Right atrium auricular region (tissue), 2 donors: Measurements from ENCODE around the gene ZNF582. TPM values are rescaled to one million over a fixed set of nuclear protein-coding genes. Genes with fewer than 3 reads are reported as not detected.

Experiments used
- DNase-seq: peaks from one replicate; pipeline ENCODE4 v3.0.0-alpha.2; 2019; ENCODE audit warnings: low spot score
- H3K27ac ChIP-seq, 2 donors: fragments of 200-600 bp; sonication (generic); 1 replicate in 1 of 2; 2 replicates in 1 of 2; pipeline ENCODE4 v1.5.1; 2016 to 2019
- H3K27me3 ChIP-seq, 2 donors: fragments of 200-600 bp; sonication (generic); one replicate each; pipeline versions ENCODE4 v1.5.1 to v1.6.0; 2017 to 2019
- H3K36me3 ChIP-seq: fragments of 200-600 bp; sonication (generic); one replicate; pipeline ENCODE4 v1.5.1; 2016
- H3K4me1 ChIP-seq, 2 donors: fragments of 200-600 bp; sonication (generic); one replicate each; pipeline versions ENCODE4 v1.5.1 to v1.6.0; 2017 to 2019
- H3K4me3 ChIP-seq, 2 donors: fragments of 200-600 bp; sonication (generic); 1 replicate in 1 of 2; 2 replicates in 1 of 2; pipeline ENCODE4 v1.5.1; 2017 to 2019; ENCODE audit warnings: mild to moderate bottlenecking in 1 of 2, moderate library complexity in 1 of 2
- H3K9me3 ChIP-seq, 2 donors: fragments of 200-600 bp; sonication (generic); one replicate each; pipeline ENCODE4 v1.5.1; 2019
- total RNA-seq, 2 donors: library from RNA; depleted of rRNA; stranded (reverse); fragments of >200 nt; gene quantifications; one replicate each; pipeline ENCODE4 v1.1.0, GENCODE V29; 2016
- TF ChIP-seq, protein P1 (sequence below), 2 donors: fragments of 200-600 bp; sonication (generic); IDR thresholded peaks; one replicate each; pipeline ENCODE4 v1.5.1; 2019; ENCODE audit warnings: antibody characterized with exemption in 2 of 2

Gene ZNF582
- total RNA-seq, 2 donors from 2014 or later, result 3.9 to 6.2 TPM

DNA sequence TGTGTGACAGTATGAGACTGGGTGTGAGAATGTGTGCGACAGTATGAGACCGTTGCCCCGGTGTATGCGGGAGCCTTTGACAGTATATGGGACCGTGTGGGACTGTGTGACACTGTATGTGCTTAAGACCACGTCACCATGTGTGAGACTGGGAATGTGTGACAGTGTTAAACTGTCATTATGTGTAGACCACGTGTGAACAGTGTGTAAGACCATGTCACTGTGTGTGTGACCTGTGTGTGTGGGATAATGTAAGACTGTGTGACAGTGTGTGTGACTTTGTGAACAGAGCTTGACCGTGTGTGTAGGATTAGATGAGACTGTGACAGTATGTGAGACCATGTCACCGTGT lies 11.3 kb upstream of the ZNF582 start:
- Histone ChIP-seq H3K27ac (peak overlapping the region in 1 of 2 donors; percentile 98), H3K4me3 (peak overlapping the region; percentile 79 to 82), H3K9me3 (peaks cover 0 to 45% of the 10 kb centered on the region in 2 donors), H3K4me1 (peaks cover 0 to 17% of the 10 kb centered on the region in 2 donors), H3K27me3 (no peaks in the 10 kb centered on the region), H3K36me3 (peaks cover 30% of the 10 kb centered on the region)
- TF ChIP-seq, protein P1, sequence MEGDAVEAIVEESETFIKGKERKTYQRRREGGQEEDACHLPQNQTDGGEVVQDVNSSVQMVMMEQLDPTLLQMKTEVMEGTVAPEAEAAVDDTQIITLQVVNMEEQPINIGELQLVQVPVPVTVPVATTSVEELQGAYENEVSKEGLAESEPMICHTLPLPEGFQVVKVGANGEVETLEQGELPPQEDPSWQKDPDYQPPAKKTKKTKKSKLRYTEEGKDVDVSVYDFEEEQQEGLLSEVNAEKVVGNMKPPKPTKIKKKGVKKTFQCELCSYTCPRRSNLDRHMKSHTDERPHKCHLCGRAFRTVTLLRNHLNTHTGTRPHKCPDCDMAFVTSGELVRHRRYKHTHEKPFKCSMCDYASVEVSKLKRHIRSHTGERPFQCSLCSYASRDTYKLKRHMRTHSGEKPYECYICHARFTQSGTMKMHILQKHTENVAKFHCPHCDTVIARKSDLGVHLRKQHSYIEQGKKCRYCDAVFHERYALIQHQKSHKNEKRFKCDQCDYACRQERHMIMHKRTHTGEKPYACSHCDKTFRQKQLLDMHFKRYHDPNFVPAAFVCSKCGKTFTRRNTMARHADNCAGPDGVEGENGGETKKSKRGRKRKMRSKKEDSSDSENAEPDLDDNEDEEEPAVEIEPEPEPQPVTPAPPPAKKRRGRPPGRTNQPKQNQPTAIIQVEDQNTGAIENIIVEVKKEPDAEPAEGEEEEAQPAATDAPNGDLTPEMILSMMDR (IDR thresholded peaks at IDR 0.05), result no peak
- DNase-seq, result no peak

DNA sequence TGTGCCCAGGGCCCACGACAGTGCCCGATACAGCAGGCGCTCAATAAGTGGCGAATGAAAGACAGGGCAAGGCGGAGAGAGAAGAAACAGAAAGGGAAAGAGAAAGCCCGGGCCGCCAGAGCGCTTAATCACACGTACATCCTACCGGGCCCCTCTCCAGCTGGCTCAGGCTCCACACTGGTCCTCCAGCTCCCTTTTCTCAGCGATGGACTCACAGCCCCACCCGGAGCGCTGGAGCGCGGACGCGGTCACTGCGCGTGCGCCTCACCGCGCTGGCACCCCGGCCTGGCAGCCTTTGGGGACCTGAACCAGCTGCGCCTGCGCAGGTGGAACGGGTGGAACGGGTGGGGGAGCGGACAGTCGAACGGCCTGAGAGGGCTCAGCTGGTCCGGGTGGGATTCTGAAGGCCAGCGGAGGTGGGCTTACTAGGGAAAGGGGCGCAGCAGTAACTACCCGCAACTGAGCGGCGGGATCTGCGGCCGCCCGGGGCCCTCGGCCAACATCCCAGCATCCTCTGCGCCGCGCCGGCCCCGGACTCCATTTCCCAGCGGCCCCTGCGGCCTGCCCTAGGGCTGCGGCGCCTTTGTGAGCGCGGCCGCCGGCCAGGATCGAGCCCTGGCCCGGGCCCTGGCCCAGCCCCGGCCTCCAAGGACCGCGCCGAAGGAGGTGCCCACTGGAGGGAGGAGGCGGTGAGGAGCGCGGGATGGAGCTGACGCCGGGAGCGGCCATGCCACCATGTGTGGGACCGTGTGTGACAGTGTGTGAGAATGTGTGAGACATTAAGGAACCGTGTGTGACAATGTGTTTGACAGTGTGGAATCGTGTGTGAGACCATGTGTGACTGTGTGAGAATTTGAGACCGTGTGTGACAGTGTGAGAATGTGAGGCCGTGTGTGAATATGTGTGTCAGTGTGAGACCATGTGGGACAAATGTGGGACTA lies 10.7 kb upstream of the ZNF582 start, which contains the start of gene ZNF583:
Gene ZNF583 (plus strand): TSS at position 569 of the 941 bp plus-strand sequence. CDS start 2,783 bp downstream, outside the sequence.
- peak; percentile 96 for DNase-seq
- peaks cover 0 to 44% of the 10 kb centered on the region in 2 donors for H3K9me3 ChIP-seq
- H3K36me3 ChIP-seq, result peaks cover 26% of the 10 kb centered on the region
- H3K27ac ChIP-seq, result peak within 1 kb of the TSS; percentile 97 to 98
- peak within 1 kb of the TSS; percentile 79 to 82 for H3K4me3 ChIP-seq
- TF ChIP-seq, protein P1 (IDR thresholded peaks at IDR 0.05), result peak in 1 of 2 donors; percentile 14
- H3K4me1 ChIP-seq, result peaks cover 0 to 17% of the 10 kb centered on the region in 2 donors
- H3K27me3 ChIP-seq, result no peaks in the 10 kb centered on the region

DNA sequence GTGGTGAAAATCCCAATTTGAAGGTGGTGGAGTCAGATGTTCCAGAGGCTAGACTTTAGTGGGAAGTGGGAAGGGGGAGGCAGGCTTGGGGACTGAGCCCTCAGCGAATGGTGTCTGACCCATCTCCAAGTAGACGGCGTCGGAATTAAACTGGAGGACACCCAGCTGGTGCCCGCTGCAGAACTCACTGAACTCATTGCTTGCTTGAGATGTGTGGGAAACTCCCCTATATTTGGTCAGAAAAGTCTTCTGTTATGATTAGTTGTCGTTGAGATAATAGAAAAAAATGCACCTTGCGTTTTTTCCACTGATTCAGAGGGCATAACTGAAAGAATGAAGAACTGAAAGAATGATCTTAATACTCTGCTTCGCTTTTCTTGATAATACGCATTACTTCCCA lies 9.9 kb upstream of the ZNF582 start:
- TF ChIP-seq, protein P1 (IDR thresholded peaks at IDR 0.05), result no peak
- DNase-seq, result no peak
- Histone ChIP-seq H3K4me3 (peak overlapping the region; percentile 79 to 82), H3K27ac (peak overlapping the region; percentile 97 to 98), H3K4me1 (peaks cover 0 to 17% of the 10 kb centered on the region in 2 donors), H3K36me3 (peaks cover 26% of the 10 kb centered on the region), H3K9me3 (peaks cover 0 to 36% of the 10 kb centered on the region in 2 donors), H3K27me3 (no peaks in the 10 kb centered on the region)

DNA sequence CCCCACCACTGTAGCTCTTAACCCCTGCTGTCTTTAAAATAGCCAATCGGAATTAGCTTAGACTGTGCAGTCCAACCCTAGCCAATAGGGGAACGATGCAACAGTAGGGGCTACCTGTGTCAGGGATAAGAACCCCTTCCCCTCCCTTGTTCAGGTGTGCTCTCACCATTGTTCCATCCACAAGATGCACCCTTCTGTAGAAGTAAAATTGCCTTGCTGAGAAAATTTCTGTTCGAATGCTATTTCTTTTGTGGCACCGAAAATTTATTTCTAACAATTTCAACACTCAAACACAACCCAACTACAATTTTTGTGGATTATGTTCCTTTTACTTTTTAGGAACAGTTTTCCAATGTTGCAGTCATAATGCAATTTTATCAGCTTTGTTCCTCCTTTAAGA lies 7.2 kb upstream of the ZNF582 start:
- H3K4me3 ChIP-seq, result no peak overlapping the region
- H3K36me3 ChIP-seq, result peaks cover 15% of the 10 kb centered on the region
- peaks cover 0 to 20% of the 10 kb centered on the region in 2 donors for H3K9me3 ChIP-seq
- no peak overlapping the region for H3K27ac ChIP-seq
- DNase-seq, result no peak
- TF ChIP-seq, protein P1 (IDR thresholded peaks at IDR 0.05), result no peak
- no peaks in the 10 kb centered on the region for H3K27me3 ChIP-seq
- peaks cover 0 to 17% of the 10 kb centered on the region in 2 donors for H3K4me1 ChIP-seq

DNA sequence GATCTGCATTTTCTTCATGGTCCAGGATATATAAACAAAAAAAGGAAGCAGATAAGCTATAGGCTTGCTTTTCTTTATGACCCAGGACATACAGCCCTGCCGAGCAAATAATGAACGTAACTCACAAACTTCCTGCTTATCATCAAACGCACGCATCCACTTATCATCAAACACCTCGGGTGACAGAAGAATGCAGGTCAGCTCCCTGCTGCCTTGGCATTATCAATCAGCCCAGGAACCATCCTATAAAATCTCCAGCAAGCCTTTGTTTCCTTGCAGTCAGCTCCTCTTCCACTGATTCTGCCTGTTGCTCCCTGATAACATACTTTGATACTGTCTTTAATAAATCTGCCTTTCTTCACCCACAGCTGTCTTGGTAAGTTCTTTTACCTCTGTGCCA lies 5.5 kb upstream of the ZNF582 start:
- no peak overlapping the region for H3K4me3 ChIP-seq
- peaks cover 0 to 20% of the 10 kb centered on the region in 2 donors for H3K9me3 ChIP-seq
- TF ChIP-seq, protein P1 (IDR thresholded peaks at IDR 0.05), result no peak
- H3K36me3 ChIP-seq, result peaks cover 15% of the 10 kb centered on the region
- H3K4me1 ChIP-seq, result peaks cover 0 to 11% of the 10 kb centered on the region in 2 donors
- DNase-seq, result no peak
- no peaks in the 10 kb centered on the region for H3K27me3 ChIP-seq
- H3K27ac ChIP-seq, result no peak overlapping the region
